Measurements from ENCODE around the gene GRIP1.

GRIP1 gene

GRCh38 chr12:66664076-66664475, 14.8 kb downstream of the GRIP1 start:
- TF ChIP-seq, protein P1, sequence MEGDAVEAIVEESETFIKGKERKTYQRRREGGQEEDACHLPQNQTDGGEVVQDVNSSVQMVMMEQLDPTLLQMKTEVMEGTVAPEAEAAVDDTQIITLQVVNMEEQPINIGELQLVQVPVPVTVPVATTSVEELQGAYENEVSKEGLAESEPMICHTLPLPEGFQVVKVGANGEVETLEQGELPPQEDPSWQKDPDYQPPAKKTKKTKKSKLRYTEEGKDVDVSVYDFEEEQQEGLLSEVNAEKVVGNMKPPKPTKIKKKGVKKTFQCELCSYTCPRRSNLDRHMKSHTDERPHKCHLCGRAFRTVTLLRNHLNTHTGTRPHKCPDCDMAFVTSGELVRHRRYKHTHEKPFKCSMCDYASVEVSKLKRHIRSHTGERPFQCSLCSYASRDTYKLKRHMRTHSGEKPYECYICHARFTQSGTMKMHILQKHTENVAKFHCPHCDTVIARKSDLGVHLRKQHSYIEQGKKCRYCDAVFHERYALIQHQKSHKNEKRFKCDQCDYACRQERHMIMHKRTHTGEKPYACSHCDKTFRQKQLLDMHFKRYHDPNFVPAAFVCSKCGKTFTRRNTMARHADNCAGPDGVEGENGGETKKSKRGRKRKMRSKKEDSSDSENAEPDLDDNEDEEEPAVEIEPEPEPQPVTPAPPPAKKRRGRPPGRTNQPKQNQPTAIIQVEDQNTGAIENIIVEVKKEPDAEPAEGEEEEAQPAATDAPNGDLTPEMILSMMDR (IDR thresholded peaks at IDR 0.05; ENCODE audit: low read depth, low read length, missing control alignments) = no peak
- no peaks in the 10 kb centered on the region for H3K36me3 ChIP-seq (replicated peaks)
- no peak overlapping the region for H3K4me3 ChIP-seq (ENCODE audit: low read depth, low read length)
- DNase-seq = no peak
- H3K27me3 ChIP-seq (replicated peaks) = no peaks in the 10 kb centered on the region
- in situ Hi-C loops (cut with HindIII; ENCODE audit: low pct_ligation_motif_present, low sequenced_read_pairs) = no loop called here
- no peak overlapping the region for H3K27ac ChIP-seq

GRCh38 chr12:66663611-66664010, 15.3 kb downstream of the GRIP1 start:
- no peak overlapping the region for H3K4me3 ChIP-seq (ENCODE audit: low read depth, low read length)
- no peaks in the 10 kb centered on the region for H3K36me3 ChIP-seq (replicated peaks)
- DNase-seq = no peak
- H3K27me3 ChIP-seq (replicated peaks) = no peaks in the 10 kb centered on the region
- in situ Hi-C loops (cut with HindIII; ENCODE audit: low pct_ligation_motif_present, low sequenced_read_pairs) = no loop called here
- TF ChIP-seq, protein P1 (IDR thresholded peaks at IDR 0.05; ENCODE audit: low read depth, low read length, missing control alignments) = no peak
- H3K27ac ChIP-seq = no peak overlapping the region

DNA sequence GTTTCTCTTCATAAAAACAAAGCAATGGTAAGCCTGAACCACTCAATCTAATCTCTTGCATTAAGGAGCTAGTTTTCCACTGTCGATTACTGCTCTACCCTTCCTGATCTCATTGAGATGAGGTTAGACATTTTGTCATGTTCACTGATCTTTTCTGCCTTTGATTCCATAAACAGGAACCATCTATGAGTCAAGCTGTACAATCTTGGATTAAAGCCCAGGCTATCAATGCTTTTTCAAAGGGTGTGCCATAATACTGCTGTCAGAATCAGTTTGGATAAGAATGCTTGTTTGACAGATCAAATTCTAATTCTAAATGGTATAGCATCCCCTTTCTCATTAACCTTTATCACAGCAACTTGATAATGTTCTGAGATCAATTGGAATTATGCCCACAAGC, 16.1 kb downstream of the GRIP1 start:
- in situ Hi-C loops (cut with HindIII; ENCODE audit: low pct_ligation_motif_present, low sequenced_read_pairs) = no loop called here
- H3K27ac ChIP-seq = no peak overlapping the region
- TF ChIP-seq, protein P1 (IDR thresholded peaks at IDR 0.05; ENCODE audit: low read depth, low read length, missing control alignments) = no peak
- H3K4me3 ChIP-seq (ENCODE audit: low read depth, low read length) = no peak overlapping the region
- no peaks in the 10 kb centered on the region for H3K27me3 ChIP-seq (replicated peaks)
- no peaks in the 10 kb centered on the region for H3K36me3 ChIP-seq (replicated peaks)
- peak; percentile 54 for DNase-seq

- in situ Hi-C loops (cut with HindIII; ENCODE audit: low pct_ligation_motif_present, low sequenced_read_pairs) = no loop called here
- no peak overlapping the region for H3K27ac ChIP-seq
- TF ChIP-seq, protein P1 (IDR thresholded peaks at IDR 0.05; ENCODE audit: low read depth, low read length, missing control alignments) = no peak
- no peaks in the 10 kb centered on the region for H3K27me3 ChIP-seq (replicated peaks)
- no peak for DNase-seq
- H3K36me3 ChIP-seq (replicated peaks) = no peaks in the 10 kb centered on the region
- no peak overlapping the region for H3K4me3 ChIP-seq (ENCODE audit: low read depth, low read length)
Measured at GRCh38 chr12:66662179-66662578, 16.7 kb downstream of the GRIP1 start.

GRCh38 chr12:66661357-66661756, 17.5 kb downstream of the GRIP1 start:
- TF ChIP-seq, protein P1 (IDR thresholded peaks at IDR 0.05; ENCODE audit: low read depth, low read length, missing control alignments) = no peak
- H3K27me3 ChIP-seq (replicated peaks) = no peaks in the 10 kb centered on the region
- H3K27ac ChIP-seq = no peak overlapping the region
- H3K36me3 ChIP-seq (replicated peaks) = no peaks in the 10 kb centered on the region
- DNase-seq = no peak
- in situ Hi-C loops (cut with HindIII; ENCODE audit: low pct_ligation_motif_present, low sequenced_read_pairs) = no loop called here
- no peak overlapping the region for H3K4me3 ChIP-seq (ENCODE audit: low read depth, low read length)

DNA sequence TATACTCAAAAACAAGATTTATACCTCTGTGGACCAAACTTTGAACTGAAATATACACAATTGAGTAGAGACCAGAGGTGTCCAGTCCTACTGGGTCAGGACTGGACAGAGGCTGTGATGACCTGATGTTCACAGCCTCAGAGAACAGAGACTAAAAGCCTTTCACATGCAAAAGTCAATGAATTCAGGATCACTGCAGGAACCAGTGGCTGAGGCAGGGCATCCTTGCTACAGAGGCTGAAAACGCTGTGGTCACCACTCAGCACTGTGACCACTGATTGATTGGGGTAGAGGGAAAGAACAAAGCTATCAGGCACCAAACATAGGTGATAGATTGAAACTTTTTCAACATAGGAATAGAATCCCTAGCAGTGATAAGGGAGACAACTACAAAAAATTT, 25.1 kb downstream of the GRIP1 start:
- Histone ChIP-seq H3K27me3 (replicated peaks) (no peaks in the 10 kb centered on the region), H3K36me3 (replicated peaks) (no peaks in the 10 kb centered on the region), H3K4me3 (ENCODE audit: low read depth, low read length) (no peak overlapping the region), H3K27ac (no peak overlapping the region)
- in situ Hi-C loops (cut with HindIII; ENCODE audit: low pct_ligation_motif_present, low sequenced_read_pairs) = no loop called here
- TF ChIP-seq, protein P1 (IDR thresholded peaks at IDR 0.05; ENCODE audit: low read depth, low read length, missing control alignments) = no peak
- no peak for DNase-seq
